ENCODE data around the gene TGM5.

DNA sequence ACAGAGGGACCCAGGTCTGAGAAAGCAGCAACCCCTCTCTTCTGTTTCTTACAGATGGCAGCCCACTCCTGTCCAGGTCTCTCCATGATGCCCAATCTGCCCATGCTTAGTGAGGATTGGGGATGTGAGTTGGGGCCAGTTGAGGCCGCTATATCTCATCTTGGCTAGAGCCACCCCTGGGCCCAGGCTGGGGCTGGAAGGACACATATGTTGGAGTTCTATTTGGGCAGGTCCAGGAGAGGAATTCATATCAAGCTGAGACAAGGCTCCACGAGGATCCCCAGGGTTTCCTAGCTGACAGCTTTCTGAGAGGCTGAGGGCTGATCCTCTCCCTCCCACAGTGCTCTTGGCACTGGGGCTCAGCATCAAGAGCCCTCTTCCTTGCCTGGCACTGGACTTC is 11.4 kb downstream of the TGM5 start:
- TF ChIP-seq CTCF (IDR thresholded peaks at IDR 0.05; ENCODE audit: low read depth, low read length, poor library complexity, severe bottlenecking) (no peak), EZH2phosphoT487 (IDR thresholded peaks at IDR 0.05; ENCODE audit: borderline replicate concordance, low read length) (no peak)

Measured in DOHH2 (cell line).